Measurements from ENCODE around the gene DPYD. TPM values are rescaled to one million over a fixed set of nuclear protein-coding genes. Genes with fewer than 3 reads are reported as not detected.

DPYD gene
- total RNA-seq, 1 donor from 2014 or later: 12.8 TPM

- no peak for DNase-seq
- Mint-ChIP-seq H3K9me3 (ENCODE audit: unreplicated experiment) (no peaks in the 10 kb centered on the region), H3K27me3 (ENCODE audit: unreplicated experiment) (no peaks in the 10 kb centered on the region), H3K27ac (ENCODE audit: unreplicated experiment) (peak overlapping the region; percentile 40), H3K4me1 (ENCODE audit: low read depth, unreplicated experiment) (peaks cover 18% of the 10 kb centered on the region), H3K4me3 (ENCODE audit: unreplicated experiment) (no peak overlapping the region), H3K36me3 (ENCODE audit: unreplicated experiment) (no peaks in the 10 kb centered on the region)
- TF ChIP-seq CTCF (IDR thresholded peaks at IDR 0.05; ENCODE audit: partially characterized antibody, unreplicated experiment): no peak
These were observed 832.4 kb downstream of the DPYD start for GRCh38 chr1:97088391-97088790.

DNA sequence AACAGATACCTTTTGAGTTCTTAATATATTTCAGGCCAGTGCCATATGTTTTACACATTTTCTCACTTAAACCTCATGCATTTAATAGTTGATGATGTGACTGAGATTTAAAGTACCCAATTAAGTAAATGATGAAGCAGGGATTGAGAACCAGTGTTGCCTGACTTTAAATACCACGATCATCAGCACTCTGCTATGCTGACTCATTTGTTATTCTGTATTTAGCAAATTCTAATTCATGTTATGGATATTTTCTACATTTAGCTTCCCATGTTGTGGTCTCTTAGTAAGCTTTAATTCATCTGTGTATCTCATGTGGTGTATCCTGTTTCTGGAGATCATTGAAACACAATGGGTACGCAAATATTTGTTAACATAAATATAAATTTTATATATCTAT is 836.3 kb downstream of the DPYD start:
- H3K27ac Mint-ChIP-seq (ENCODE audit: unreplicated experiment): no peak overlapping the region
- no peak for TF ChIP-seq CTCF (IDR thresholded peaks at IDR 0.05; ENCODE audit: partially characterized antibody, unreplicated experiment)

GRCh38 chr1:97082160-97082848 is 838.5 kb downstream of the DPYD start:
- Mint-ChIP-seq H3K36me3 (ENCODE audit: unreplicated experiment) (no peaks in the 10 kb centered on the region), H3K27me3 (ENCODE audit: unreplicated experiment) (no peaks in the 10 kb centered on the region), H3K4me1 (ENCODE audit: low read depth, unreplicated experiment) (no peaks in the 10 kb centered on the region), H3K9me3 (ENCODE audit: unreplicated experiment) (peaks cover 2% of the 10 kb centered on the region), H3K27ac (ENCODE audit: unreplicated experiment) (no peak overlapping the region), H3K4me3 (ENCODE audit: unreplicated experiment) (no peak overlapping the region)
- no peak for TF ChIP-seq CTCF (IDR thresholded peaks at IDR 0.05; ENCODE audit: partially characterized antibody, unreplicated experiment)
- no peak for DNase-seq

More for the DNA sequence above, 836.3 kb downstream of the DPYD start:
- Mint-ChIP-seq H3K36me3 (ENCODE audit: unreplicated experiment) (no peaks in the 10 kb centered on the region), H3K27me3 (ENCODE audit: unreplicated experiment) (no peaks in the 10 kb centered on the region), H3K9me3 (ENCODE audit: unreplicated experiment) (no peaks in the 10 kb centered on the region), H3K4me1 (ENCODE audit: low read depth, unreplicated experiment) (peaks cover 7% of the 10 kb centered on the region), H3K4me3 (ENCODE audit: unreplicated experiment) (no peak overlapping the region)
- no peak for DNase-seq

GRCh38 chr1:97078872-97079271 is 842.0 kb downstream of the DPYD start:
- H3K4me1 Mint-ChIP-seq (ENCODE audit: low read depth, unreplicated experiment): no peaks in the 10 kb centered on the region
- no peak for TF ChIP-seq CTCF (IDR thresholded peaks at IDR 0.05; ENCODE audit: partially characterized antibody, unreplicated experiment)
- H3K9me3 Mint-ChIP-seq (ENCODE audit: unreplicated experiment): peaks cover 2% of the 10 kb centered on the region
- DNase-seq: no peak
- no peak overlapping the region for H3K4me3 Mint-ChIP-seq (ENCODE audit: unreplicated experiment)
- H3K27me3 Mint-ChIP-seq (ENCODE audit: unreplicated experiment): no peaks in the 10 kb centered on the region
- H3K27ac Mint-ChIP-seq (ENCODE audit: unreplicated experiment): no peak overlapping the region
- no peaks in the 10 kb centered on the region for H3K36me3 Mint-ChIP-seq (ENCODE audit: unreplicated experiment)

DNA sequence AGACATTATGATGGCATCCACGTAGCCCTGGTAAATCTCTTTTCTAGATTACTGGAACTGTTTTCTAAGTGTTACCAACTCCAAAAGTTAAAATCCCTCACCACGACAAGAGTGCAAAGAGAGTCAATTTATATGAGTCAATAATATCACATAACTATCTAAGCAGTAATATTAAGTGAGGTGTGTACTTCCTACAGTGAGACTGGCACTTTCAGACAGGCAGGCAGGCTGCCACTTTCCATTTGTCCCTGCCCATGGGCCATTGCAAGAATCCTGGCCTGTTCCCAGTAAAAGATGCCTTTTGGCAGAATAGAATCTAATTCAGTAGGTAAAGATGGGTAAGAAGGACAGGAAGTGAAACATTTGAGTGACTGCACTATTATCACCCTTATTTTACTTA is 843.6 kb downstream of the DPYD start:
- H3K4me3 Mint-ChIP-seq (ENCODE audit: unreplicated experiment): no peak overlapping the region
- no peak overlapping the region for H3K27ac Mint-ChIP-seq (ENCODE audit: unreplicated experiment)
- H3K9me3 Mint-ChIP-seq (ENCODE audit: unreplicated experiment): peaks cover 2% of the 10 kb centered on the region
- no peaks in the 10 kb centered on the region for H3K4me1 Mint-ChIP-seq (ENCODE audit: low read depth, unreplicated experiment)
- no peaks in the 10 kb centered on the region for H3K27me3 Mint-ChIP-seq (ENCODE audit: unreplicated experiment)
- no peak for DNase-seq
- no peaks in the 10 kb centered on the region for H3K36me3 Mint-ChIP-seq (ENCODE audit: unreplicated experiment)
- no peak for TF ChIP-seq CTCF (IDR thresholded peaks at IDR 0.05; ENCODE audit: partially characterized antibody, unreplicated experiment)

Measured in glutamatergic neuron (in vitro differentiated cells).